ENCODE results near the gene SCGB3A1. TPM values are rescaled to one million over a fixed set of nuclear protein-coding genes. Genes with fewer than 3 reads are reported as not detected.
A peak's percentile ranks its signal among the peaks of the same experiment; 100 is the strongest.

The SCGB3A1 gene
- polyA plus RNA-seq, 1 donor from 2014 or later: not detected

GRCh38 chr5:180628827-180629750, 37.8 kb upstream of the SCGB3A1 start:
- Mint-ChIP-seq H3K36me3 (no peaks in the 10 kb centered on the region), H3K4me3 (no peak overlapping the region), H3K27ac (no peak overlapping the region), H3K9me3 (no peaks in the 10 kb centered on the region), H3K27me3 (peaks cover 4% of the 10 kb centered on the region), H3K4me1 (no peaks in the 10 kb centered on the region)

GRCh38 chr5:180628211-180628610, 36.9 kb upstream of the SCGB3A1 start:
- peaks cover 4% of the 10 kb centered on the region for H3K27me3 Mint-ChIP-seq

GRCh38 chr5:180627386-180628120, 36.3 kb upstream of the SCGB3A1 start:
- no peaks in the 10 kb centered on the region for H3K4me1 Mint-ChIP-seq
- peaks cover 2% of the 10 kb centered on the region for H3K27me3 Mint-ChIP-seq
- H3K4me3 Mint-ChIP-seq: no peak overlapping the region
- no peak overlapping the region for H3K27ac Mint-ChIP-seq
- no peaks in the 10 kb centered on the region for H3K9me3 Mint-ChIP-seq
- H3K36me3 Mint-ChIP-seq: no peaks in the 10 kb centered on the region

More at GRCh38 chr5:180628211-180628610, 36.9 kb upstream of the SCGB3A1 start:
- Mint-ChIP-seq H3K4me3 (no peak overlapping the region), H3K27ac (no peak overlapping the region), H3K4me1 (no peaks in the 10 kb centered on the region), H3K9me3 (no peaks in the 10 kb centered on the region), H3K36me3 (no peaks in the 10 kb centered on the region)

- Mint-ChIP-seq H3K27me3 (peaks cover 2% of the 10 kb centered on the region), H3K9me3 (no peaks in the 10 kb centered on the region), H3K4me3 (no peak overlapping the region), H3K36me3 (no peaks in the 10 kb centered on the region), H3K4me1 (no peaks in the 10 kb centered on the region), H3K27ac (no peak overlapping the region)
Measured at GRCh38 chr5:180626661-180627385, 35.5 kb upstream of the SCGB3A1 start.

- Mint-ChIP-seq H3K9me3 (no peaks in the 10 kb centered on the region), H3K27me3 (peaks cover 2% of the 10 kb centered on the region), H3K36me3 (no peaks in the 10 kb centered on the region), H3K27ac (no peak overlapping the region), H3K4me3 (no peak overlapping the region), H3K4me1 (no peaks in the 10 kb centered on the region)
Measured at GRCh38 chr5:180625791-180626660, 34.7 kb upstream of the SCGB3A1 start.

GRCh38 chr5:180625125-180625790, 34.0 kb upstream of the SCGB3A1 start:
- H3K27me3 Mint-ChIP-seq: peaks cover 2% of the 10 kb centered on the region
- no peak overlapping the region for H3K27ac Mint-ChIP-seq
- no peaks in the 10 kb centered on the region for H3K9me3 Mint-ChIP-seq
- no peaks in the 10 kb centered on the region for H3K4me1 Mint-ChIP-seq
- H3K4me3 Mint-ChIP-seq: no peak overlapping the region
- H3K36me3 Mint-ChIP-seq: no peaks in the 10 kb centered on the region

- H3K4me1 Mint-ChIP-seq: no peaks in the 10 kb centered on the region
- no peaks in the 10 kb centered on the region for H3K9me3 Mint-ChIP-seq
- no peak overlapping the region for H3K27ac Mint-ChIP-seq
- no peaks in the 10 kb centered on the region for H3K36me3 Mint-ChIP-seq
- H3K27me3 Mint-ChIP-seq: peaks cover 4% of the 10 kb centered on the region
- no peak overlapping the region for H3K4me3 Mint-ChIP-seq
Measured at GRCh38 chr5:180624587-180624986, 33.3 kb upstream of the SCGB3A1 start.

- Mint-ChIP-seq H3K27ac (no peak overlapping the region), H3K4me3 (peak overlapping the region in 1 of 4 donors; percentile 79), H3K27me3 (peaks cover 4% of the 10 kb centered on the region), H3K4me1 (no peaks in the 10 kb centered on the region), H3K36me3 (no peaks in the 10 kb centered on the region), H3K9me3 (no peaks in the 10 kb centered on the region)
Measured at GRCh38 chr5:180623844-180624243, 32.5 kb upstream of the SCGB3A1 start.

GRCh38 chr5:180623411-180623834, 32.1 kb upstream of the SCGB3A1 start:
- H3K4me3 Mint-ChIP-seq: peak overlapping the region in 1 of 4 donors; percentile 79
- no peak overlapping the region for H3K27ac Mint-ChIP-seq
- H3K4me1 Mint-ChIP-seq: no peaks in the 10 kb centered on the region

GRCh38 chr5:180622910-180623309, 31.6 kb upstream of the SCGB3A1 start:
- Mint-ChIP-seq H3K4me3 (no peak overlapping the region), H3K9me3 (no peaks in the 10 kb centered on the region), H3K36me3 (no peaks in the 10 kb centered on the region), H3K27me3 (peaks cover 7% of the 10 kb centered on the region), H3K4me1 (no peaks in the 10 kb centered on the region), H3K27ac (no peak overlapping the region)

More at GRCh38 chr5:180623411-180623834, 32.1 kb upstream of the SCGB3A1 start:
- H3K36me3 Mint-ChIP-seq: no peaks in the 10 kb centered on the region
- no peaks in the 10 kb centered on the region for H3K9me3 Mint-ChIP-seq
- peaks cover 6% of the 10 kb centered on the region for H3K27me3 Mint-ChIP-seq

GRCh38 chr5:180621311-180621710, 30.0 kb upstream of the SCGB3A1 start:
- Mint-ChIP-seq H3K9me3 (no peaks in the 10 kb centered on the region), H3K4me1 (no peaks in the 10 kb centered on the region), H3K27ac (no peak overlapping the region), H3K4me3 (no peak overlapping the region), H3K36me3 (no peaks in the 10 kb centered on the region), H3K27me3 (peaks cover 5% of the 10 kb centered on the region)

- Mint-ChIP-seq H3K9me3 (no peaks in the 10 kb centered on the region), H3K27ac (no peak overlapping the region), H3K36me3 (no peaks in the 10 kb centered on the region), H3K4me1 (no peaks in the 10 kb centered on the region), H3K27me3 (peaks cover 5% of the 10 kb centered on the region), H3K4me3 (no peak overlapping the region)
Measured at GRCh38 chr5:180620014-180620413, 28.7 kb upstream of the SCGB3A1 start.

GRCh38 chr5:180619563-180619915, 28.2 kb upstream of the SCGB3A1 start:
- H3K4me3 Mint-ChIP-seq: no peak overlapping the region

More at GRCh38 chr5:180619563-180619915, 28.2 kb upstream of the SCGB3A1 start:
- H3K9me3 Mint-ChIP-seq: no peaks in the 10 kb centered on the region
- no peaks in the 10 kb centered on the region for H3K4me1 Mint-ChIP-seq
- no peaks in the 10 kb centered on the region for H3K36me3 Mint-ChIP-seq
- peaks cover 5% of the 10 kb centered on the region for H3K27me3 Mint-ChIP-seq
- H3K27ac Mint-ChIP-seq: no peak overlapping the region

Data from IgD-negative memory B cell (primary cell).